NCI-H82 treated with DMSO at 0.1 percent for 48 hours (cell line): ENCODE measurements around the gene CPEB4.
A peak's percentile ranks its signal among the peaks of the same experiment; 100 is the strongest.

ENCODE experiments used
- DNase-seq: peaks from one replicate; lab custom pipeline; 2025; ENCODE audit not compliant: unreplicated experiment; lab: John Stamatoyannopoulos, UW

Gene CPEB4

GRCh38 chr5:173971681-173972345 lies 83.7 kb downstream of the CPEB4 start:
- DNase-seq, result no peak

- DNase-seq, result no peak
Measured at GRCh38 chr5:173972607-173972924, 84.4 kb downstream of the CPEB4 start.

GRCh38 chr5:173972925-173973615 lies 84.9 kb downstream of the CPEB4 start:
- DNase-seq, result peak; percentile 41

- no peak for DNase-seq
Measured at GRCh38 chr5:173973616-173973969, 85.4 kb downstream of the CPEB4 start.

- DNase-seq, result no peak
Measured at GRCh38 chr5:173974688-173975239, 86.6 kb downstream of the CPEB4 start.

- no peak for DNase-seq
Measured at GRCh38 chr5:173981185-173981761, 93.1 kb downstream of the CPEB4 start.

- DNase-seq, result peak; percentile 33
Measured at GRCh38 chr5:173984218-173984617, 96.1 kb downstream of the CPEB4 start.

GRCh38 chr5:173988554-173989431 lies 100.6 kb downstream of the CPEB4 start, which contains the start of gene C5orf47:
Gene C5orf47, plus strand, starts transcription at chr5:173989170. Its CDS starts 94 bp downstream, at chr5:173989264.
- DNase-seq, result no peak

- no peak for DNase-seq
Measured at GRCh38 chr5:173989432-173990082, 101.4 kb downstream of the CPEB4 start.

GRCh38 chr5:173997331-173997730 lies 109.2 kb downstream of the CPEB4 start:
- DNase-seq, result no peak

GRCh38 chr5:173998531-173998930 lies 110.4 kb downstream of the CPEB4 start:
- DNase-seq, result no peak

GRCh38 chr5:174000076-174000475 lies 111.9 kb downstream of the CPEB4 start:
- no peak for DNase-seq

- DNase-seq, result no peak
Measured at GRCh38 chr5:174003795-174004194, 115.6 kb downstream of the CPEB4 start.

GRCh38 chr5:174008922-174009321 lies 120.8 kb downstream of the CPEB4 start:
- DNase-seq, result no peak

GRCh38 chr5:174010365-174010764 lies 122.2 kb downstream of the CPEB4 start:
- no peak for DNase-seq

GRCh38 chr5:174011441-174011840 lies 123.3 kb downstream of the CPEB4 start:
- no peak for DNase-seq
